ENCODE results near the gene TRMT11.
"Not testable (repeated sequence)": the region's sequence is repeated elsewhere in the genome, so short reads cannot be mapped to it uniquely, and the experiment has no call there.

Gene TRMT11

DNA sequence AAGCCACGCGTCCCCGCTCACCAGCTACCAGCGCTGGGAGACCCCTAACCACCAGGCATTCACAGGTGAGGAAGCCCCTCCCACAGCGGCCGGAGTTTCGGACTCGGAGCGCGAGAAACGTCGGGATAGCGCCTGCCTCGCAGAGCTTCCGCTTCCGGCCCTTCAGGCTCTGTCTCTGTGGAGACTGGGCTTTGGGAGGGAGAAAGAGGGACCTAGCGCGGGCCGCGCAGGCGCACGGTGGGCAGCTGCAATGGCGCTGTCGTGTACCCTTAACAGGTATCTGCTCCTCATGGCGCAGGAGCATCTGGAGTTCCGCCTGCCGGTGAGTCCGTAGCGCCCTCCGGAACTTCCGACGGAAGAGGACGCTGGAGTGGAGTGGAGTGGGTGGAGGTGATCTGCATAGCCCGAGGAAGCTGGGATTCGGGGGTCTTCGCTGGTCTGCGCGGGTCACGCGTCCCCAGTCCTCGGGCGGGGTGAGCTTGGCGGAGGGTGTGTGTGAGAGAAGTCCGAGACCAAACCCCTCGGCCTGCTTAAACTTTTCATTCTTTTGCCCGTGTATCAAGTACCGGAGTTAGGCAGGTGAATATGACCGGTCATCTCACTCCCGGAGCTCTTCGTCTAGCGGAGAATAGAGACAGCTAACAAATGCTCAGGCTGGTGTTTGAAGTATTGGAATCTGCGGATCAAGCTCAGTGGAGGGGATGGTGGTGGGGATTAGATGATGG, at the start of gene TRMT11:
Gene TRMT11 (plus strand): TSS at position 240 of the 725 bp plus-strand sequence. CDS start 11 bp downstream, at position 251.
- DNase-seq, result peak; percentile 89

DNA sequence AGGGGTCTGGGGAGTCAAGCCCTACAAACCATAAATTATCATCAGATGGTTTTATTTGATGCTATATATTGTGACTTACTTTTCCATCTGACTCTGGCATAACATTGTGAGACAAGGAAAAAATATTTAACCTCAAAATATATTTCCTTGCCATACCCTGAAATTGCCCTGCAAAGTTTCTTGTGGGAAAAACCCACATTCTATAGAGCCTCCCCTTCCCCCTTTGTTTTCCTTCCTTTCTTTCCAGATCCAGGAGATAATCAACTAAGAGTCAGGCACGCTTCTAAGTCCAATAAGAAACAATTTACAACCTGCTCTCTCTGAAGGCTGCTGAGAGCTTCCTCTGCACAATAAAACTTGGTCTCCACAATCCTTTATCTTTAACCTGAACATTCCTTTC, 47.3 kb upstream of the TRMT11 start:
- DNase-seq, result no peak

DNA sequence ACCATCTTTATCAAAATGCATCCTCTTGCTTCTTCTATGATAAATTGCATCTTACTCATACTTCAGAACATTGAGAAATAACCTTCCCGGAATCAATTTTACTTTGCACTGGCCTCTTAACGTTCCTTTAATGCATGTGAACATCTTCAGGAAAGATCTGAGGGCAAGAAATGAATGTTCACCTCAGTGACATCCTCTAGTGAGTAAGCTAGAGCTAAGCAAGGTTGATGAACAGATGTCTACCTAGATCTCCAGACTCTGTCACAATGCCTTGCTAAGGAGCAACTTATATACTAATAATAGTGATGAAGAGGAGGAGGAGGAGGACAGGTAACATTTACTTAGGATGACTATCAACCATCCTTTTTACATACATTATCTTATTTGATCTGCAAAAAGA, 46.5 kb upstream of the TRMT11 start:
- peak; percentile 68 for DNase-seq

DNA sequence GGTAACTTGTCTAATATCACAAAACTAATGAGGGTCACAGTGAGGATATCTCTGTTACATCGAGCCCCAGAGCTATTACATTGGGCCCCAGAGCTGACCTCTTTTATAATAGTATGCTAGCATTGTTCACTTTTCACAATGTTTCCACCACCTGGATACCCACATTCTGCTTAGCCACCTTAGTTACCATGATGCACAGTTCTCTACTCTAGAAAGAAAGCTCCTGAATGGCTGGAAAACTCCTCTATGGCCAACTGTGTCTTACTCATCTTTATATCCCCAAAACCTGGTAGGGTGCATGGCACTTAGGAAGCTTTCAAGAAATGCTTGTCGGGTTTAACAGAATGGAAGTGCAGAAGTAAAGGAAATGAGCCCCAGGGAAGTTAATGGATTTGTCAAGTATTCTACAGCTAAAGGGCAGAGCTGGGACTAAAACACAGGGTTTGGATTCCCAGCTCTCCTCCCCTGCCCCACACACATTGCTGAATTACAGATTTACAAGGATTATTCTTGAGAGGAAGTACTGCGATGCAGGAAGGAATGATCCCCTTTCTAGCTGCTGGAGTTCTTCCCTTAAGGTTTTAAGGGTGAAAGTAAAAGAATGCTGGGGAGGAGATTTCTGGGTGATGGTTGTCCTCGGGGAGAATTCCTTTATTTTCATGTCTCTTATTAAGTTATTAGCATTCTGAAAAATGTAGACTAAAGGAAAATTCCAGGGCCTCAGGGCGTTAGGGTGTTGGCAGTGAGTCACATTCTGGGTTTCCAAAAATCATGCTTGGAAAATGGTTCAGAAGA, 45.9 kb upstream of the TRMT11 start:
- DNase-seq, result no peak

DNA sequence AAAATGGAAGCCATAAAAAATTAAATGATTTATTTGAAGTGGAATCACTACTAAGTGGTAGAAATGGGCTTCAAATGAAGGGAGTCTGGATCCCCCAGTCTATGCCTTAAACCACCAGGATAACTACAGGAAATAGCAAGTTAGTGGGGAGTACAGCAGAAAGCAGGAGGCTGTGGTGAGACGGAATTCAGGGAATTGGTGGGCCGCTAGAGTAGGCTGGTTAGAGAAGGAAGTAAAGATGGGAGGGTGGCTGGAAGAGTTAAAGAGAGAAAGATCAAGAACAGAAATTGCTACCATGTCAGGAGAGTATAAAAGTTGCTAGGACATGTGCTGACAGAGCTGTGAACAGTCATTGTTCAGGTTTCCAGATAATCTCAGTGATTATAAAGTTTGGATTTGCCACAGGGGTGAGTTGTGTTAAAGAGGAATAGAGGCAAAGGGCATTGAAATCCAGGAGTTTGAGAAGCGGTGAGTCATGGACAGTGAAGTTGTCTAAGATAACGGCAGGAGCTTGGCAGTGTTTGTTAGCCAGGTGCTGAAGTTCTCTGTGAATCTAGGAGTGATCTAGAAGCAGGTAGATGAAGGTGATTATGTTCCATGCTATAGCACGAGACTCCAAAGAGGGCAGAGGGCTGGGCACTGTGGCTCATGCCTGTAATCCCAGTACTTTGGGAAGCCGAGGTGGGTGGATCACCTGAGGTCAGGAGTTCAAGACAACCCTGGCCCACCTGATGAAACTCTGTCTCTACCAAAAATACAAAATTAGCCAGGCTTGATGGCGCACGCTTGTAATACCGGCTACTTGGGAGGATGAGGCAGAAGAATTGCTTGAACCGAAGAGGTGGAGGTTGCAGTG, 43.4 kb upstream of the TRMT11 start:
- no peak for DNase-seq

DNA sequence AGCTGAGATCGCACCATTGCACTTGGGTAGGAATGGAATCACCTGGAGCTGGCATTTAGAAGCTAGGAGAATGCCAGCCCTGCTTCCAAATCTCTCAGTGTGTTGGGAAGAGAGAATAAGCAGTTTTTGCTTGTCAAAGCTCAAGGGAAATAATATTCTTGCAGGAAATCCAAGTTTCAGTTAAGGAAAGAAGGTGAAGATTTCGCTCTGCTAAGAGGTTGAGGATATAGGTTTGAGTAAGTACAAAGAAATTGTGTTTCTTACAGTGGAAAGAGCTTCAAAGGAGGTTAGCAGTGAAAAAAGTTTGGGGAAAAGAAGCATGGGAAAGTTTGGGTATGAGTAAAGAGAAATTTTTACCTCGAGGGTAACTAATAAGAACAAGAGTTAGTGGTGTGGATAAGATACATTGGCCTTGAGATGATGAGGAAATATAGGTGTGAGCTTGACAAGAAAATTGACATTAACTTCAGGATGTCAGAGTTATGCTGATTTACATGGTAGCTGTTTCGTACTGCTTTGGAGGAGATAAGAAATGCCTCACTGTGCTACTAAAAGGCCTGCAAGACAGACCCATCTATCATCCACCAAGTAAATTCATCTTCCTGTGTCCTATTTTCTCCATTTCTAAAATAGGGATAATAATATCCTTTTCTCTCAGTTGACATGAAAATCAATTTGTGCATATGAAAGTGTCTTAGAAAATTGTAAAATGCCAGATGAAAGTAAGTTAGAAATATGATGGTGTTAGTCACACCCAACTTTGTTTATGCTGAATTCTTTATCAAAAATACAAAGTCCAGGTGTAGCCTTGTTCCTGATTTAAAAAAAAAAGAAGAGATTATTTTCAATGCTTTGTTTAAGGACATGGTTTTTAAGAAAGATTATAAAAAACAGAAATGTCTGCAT, 42.6 kb upstream of the TRMT11 start:
- DNase-seq, result no peak

DNA sequence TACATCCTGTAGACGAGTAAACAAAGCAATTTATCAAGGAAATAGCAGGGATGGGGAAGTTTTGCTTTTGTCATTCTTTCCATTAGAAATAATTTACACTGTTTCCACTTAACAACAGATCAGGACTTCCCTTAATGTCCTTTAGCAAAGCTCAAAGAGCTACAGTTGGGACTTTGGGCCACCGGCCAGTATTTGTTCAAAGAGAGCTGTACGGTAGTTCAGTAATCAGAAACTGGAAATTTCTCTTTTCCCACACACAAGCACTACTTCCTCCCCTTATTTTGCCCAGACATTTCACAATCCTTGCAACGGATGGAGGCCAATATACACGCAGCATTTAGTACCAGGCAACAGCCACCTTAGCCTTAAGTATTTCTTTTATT, 41.9 kb upstream of the TRMT11 start:
- no peak for DNase-seq

DNA sequence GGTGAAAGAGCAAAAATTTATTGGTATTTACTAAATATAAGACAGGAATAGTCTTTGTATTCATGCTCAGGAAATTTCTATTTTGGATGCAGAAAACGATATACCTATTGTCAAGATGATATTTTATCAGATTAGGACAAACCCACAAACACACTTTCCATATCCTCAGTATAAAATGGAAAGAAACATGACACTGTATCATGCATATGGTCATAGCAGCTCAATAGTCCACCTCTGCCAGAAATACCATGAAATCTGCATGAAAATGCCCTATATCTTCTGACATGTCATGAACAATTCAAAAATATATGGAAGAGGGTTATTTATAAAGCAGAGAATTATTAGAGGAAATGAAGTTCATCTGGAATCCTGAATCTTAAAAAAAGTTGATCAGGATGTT, 41.4 kb upstream of the TRMT11 start:
- no peak for DNase-seq

DNA sequence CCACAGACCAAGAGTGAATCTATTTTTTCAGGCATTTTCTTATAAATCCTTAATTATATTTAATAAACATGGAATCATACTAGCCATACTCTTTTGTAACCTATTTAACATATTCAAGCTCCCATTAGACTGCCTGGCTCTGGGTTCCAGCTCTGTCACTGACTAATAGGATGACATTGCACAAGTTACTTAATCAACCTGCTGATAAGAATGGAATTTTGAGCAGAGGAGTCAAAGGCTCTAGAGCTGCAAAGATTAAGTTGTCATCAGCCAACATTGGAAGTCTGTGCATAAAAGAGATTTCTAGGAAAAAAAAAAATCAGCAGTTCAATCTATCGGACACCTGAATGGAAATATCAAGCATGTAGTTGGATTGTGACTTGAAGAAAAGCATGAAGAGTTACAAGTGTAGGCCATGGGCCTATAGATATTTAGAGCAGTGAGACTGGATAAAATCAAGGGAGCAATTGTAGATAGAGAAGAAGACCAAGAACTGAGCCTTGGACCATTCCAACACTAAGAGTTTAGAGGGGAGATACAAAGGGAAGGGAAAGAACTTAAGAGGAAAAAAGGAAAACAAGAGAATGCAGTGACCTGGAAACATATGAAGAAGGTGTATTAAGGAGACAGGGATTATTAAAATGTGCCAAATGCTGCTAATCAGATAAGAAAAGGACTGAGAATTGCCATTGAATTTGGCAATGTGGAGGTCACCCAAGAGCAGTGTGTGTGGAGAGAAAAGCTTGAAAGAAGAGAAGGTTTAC, 40.8 kb upstream of the TRMT11 start:
- DNase-seq, result no peak

DNA sequence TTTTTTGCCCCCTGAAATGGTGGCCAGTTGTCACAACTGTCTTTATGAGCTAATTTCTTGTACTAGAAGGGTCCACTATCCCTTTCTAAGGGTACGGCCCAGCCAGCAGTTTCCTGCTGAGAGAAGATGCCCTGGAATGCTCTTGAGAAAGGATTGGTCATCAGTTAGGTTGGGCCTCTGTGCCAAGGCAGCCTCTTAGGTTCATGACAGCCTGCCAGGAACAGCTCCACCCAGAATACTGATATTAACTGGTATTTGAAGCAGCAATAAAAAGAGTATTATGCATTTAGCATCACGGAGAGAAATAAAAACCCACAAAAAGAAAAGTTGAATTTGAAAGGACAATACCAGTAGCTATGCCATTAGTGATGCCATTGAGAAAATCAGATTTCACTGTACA, 38.7 kb upstream of the TRMT11 start:
- DNase-seq, result no peak

DNA sequence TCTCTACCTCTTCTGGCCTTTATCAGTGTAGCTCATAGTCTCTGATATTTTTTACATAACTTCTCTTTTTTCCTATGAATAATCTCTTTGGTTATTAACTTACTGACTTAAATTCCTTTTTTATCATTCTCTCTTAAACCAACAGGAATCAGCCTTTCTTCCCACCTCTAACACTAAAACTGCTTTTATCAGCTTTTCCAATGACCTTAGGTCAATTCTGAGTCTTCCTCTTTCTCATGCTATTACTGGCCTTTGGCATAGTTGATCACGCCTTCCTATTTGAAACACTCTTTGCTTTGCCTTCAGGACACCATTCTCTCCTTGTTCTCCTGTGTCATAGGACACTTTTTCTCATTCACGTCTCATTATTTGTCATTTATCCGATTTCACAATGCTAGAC, 37.9 kb upstream of the TRMT11 start:
- no peak for DNase-seq

DNA sequence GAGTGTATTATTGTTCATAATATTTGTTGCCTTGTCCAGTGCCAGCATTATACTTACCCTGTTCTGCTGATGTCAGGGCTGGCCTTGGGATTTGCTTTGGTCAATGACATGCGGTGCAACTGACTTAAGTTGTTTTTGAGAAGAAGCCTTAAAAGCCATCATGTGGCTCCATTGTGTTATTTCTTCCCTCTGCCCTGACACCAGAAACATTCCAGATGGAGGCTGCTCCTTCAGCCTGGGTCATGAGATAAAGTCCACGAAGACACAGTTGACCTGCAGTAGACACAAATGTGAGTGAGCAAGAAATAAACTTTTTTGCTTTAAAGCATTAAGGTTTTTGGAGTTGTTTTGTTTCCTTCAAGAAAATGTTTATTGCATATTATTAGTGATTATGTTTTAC, 37.3 kb upstream of the TRMT11 start:
- DNase-seq, result no peak

DNA sequence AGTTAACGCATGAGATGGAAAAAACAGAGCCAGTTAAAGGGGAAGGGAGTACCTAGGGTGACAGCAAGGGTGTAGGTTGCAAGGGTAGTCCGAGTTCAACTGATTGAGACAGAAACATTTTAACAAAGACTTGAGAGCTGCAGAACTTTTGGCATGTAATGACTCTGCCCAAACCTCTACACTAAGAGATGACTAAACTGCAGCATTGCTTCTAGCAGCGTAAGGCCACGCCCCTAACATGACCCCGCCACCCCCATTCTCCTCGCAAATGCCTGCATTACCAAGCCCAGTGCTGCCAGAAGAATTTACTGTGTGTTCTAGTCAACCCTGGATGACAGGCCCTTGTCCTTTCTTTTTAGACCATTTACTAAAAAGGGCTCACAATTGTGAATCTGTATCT, 36.0 kb upstream of the TRMT11 start:
- DNase-seq, result peak; percentile 42

DNA sequence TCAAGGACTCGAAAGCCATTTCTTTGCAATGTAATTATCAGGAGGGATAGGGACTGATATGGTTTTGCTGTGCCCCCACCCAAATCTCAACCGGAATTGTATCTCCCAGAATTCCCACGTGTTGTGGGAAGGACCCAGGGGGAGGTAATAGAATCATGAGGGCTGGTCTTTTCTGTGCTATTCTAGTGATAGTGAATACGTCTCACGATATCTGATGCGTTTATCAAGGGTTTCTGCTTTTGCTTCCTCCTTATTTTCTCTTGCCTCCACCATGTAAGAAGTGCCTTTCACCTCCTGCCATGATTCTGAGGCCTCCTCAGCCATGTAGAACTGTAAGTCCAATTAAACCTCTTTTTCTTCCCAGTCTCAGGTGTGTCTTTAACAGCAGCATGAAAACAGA, 35.6 kb upstream of the TRMT11 start:
- not testable (repeated sequence) for DNase-seq

DNA sequence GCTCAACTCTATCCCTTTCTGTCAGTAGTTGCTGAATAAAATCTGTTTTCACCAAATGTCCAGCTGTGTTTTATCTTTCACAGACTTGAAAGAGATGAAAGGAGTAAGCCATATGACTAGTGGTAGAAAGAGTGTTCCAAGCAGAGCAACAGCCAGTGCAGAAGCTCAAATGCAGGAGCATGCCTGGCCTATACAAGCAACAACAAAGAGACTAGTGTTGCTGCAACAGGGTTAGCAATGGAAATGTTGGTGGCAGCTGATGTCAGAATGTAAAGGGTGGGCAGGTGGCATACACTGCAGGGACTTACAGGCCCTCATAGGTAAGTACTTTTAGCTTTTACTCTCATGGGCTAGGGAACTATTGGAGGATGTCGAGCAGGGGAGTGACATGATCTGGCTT, 35.0 kb upstream of the TRMT11 start:
- no peak for DNase-seq

DNA sequence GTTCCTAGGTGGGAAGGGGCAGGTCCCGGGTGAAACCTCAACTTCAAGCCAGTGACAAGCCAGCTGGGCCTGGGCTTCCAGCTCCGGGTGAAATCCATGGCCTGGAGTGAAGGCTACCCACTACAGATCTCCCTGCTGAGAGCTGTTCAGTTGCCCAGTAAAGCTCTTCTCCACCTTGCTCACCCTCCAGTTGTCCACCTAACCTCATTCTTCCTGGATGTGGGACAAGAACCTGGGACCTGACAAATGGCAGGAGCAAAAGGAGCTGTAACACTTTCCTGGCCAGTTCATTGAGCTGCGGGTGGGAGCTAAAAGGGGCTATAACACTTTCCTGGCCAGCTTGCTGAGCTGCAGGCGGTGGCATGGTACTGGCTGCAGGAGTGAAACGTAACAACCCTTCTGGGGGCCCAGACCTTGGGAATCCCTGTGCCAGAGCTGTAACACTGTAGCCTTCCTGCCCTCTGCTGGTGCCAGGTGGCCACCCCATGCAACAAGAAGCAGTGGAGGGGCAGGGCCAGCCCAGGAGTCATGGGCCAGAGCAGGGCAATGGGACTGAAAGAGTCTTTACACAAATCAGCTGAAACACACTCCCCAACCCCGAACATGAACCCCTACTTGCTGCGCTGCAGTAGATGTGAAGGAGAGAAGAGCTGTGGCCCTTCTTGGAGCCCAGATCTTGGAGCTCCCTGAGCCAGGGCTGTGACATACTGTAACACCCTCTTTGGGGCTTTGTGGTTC, 33.4 kb upstream of the TRMT11 start:
- DNase-seq, result peak; percentile 36

DNA sequence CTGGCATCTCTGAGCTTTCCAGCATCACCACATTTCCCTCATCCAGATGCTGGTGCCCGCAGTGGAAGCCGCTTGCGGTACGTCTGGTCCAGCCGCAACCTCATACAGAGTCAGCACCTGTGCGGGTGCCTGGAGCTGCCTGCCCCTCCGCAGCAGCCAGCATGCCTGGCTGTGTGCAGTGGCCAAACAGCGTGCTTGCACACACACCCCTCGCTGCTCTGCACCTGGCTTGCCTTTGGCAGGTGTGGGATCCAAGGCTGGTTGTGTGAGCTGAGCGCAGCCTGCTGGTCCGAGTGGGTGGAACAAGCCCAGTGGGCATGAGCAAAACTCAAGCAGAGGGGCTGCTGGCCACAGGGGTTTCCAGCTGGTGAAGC, 32.9 kb upstream of the TRMT11 start:
- DNase-seq, result no peak

DNA sequence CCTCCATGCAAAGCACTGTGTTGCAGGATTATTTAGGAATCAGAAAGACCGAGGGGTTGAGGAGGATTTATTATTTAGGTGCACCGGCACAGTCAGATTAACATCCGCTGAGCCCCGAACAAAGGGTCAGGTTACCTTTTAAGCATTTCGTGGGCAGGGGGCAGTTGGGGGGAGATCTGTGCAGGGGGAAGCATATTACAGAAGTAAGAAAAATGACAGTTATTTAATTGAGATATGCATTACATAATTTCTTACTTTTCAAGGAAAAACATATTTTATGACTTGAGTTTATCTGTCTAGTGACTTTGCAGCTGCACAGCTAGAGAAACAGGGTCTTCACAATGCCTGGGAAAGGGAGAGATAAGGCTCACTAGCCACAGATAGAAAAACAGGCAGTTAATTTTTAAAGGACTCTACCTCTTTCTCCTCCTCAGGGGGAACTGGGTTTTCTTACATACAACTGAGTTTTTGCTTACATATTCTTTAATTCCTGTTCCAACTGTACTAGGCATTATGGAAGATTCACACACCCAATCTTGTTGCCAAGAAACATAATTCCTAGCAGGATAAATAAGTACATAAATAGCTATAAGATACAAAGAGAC, 31.5 kb upstream of the TRMT11 start:
- DNase-seq, result no peak

DNA sequence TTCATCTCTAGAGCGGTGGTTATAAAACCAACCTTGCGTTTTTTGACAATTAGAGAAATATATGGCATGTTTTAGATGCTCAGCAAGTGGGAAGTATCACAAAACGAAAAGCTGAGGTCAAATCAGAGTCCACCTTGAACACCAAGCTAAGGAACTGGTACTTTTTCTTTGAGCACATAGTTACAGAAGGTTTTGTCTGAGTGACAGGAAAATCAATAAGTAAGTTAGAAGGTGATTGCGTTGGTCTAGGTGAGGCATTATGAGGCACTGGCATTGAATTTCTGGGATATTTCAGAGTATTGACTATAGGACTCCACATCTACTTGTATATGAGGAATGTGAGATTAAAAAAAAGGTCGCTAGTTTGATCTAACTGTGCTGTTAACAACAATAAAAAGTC, 30.4 kb upstream of the TRMT11 start:
- DNase-seq, result no peak

Data from activated CD4-positive, alpha-beta T cell treated with anti-CD3 and anti-CD28 coated beads, Interleukin-2, Interleukin-6, amounts not matched to agents 100 ng/mL and 50 ng/mL, durations not matched to agents 16 hours and 8 hours (primary cell).